ELR (cell line): Measurements from ENCODE around the gene DNTT.

ENCODE experiments used
- DNase-seq: peaks from one replicate; pipeline ENCODE4 v3.0.0-alpha.2; 2015; ENCODE audit warnings: low read depth

DNTT gene

GRCh38 chr10:96309628-96310320 lies 5.5 kb downstream of the DNTT start:
- no peak for DNase-seq

GRCh38 chr10:96310321-96310669 lies 6.1 kb downstream of the DNTT start:
- DNase-seq, result no peak

GRCh38 chr10:96311180-96311715 lies 7.0 kb downstream of the DNTT start:
- DNase-seq, result no peak

GRCh38 chr10:96313344-96313743 lies 9.1 kb downstream of the DNTT start:
- no peak for DNase-seq

GRCh38 chr10:96317067-96317833 lies 13.0 kb downstream of the DNTT start:
- no peak for DNase-seq

- no peak for DNase-seq
Observed at GRCh38 chr10:96319754-96320474, 15.7 kb downstream of the DNTT start.

- no peak for DNase-seq
Observed at GRCh38 chr10:96321822-96322221, 17.6 kb downstream of the DNTT start.

GRCh38 chr10:96322275-96322674 lies 18.0 kb downstream of the DNTT start:
- no peak for DNase-seq

- no peak for DNase-seq
Observed at GRCh38 chr10:96324447-96324846, 20.2 kb downstream of the DNTT start.

- no peak for DNase-seq
Observed at GRCh38 chr10:96325719-96326373, 21.6 kb downstream of the DNTT start.

GRCh38 chr10:96327462-96327861 lies 23.2 kb downstream of the DNTT start:
- DNase-seq, result no peak

- DNase-seq, result no peak
Observed at GRCh38 chr10:96333101-96333500, 28.9 kb downstream of the DNTT start.

- DNase-seq, result peak; percentile 51
Observed at GRCh38 chr10:96334616-96335526, 30.6 kb downstream of the DNTT start.

- DNase-seq, result no peak
Observed at GRCh38 chr10:96337106-96337505, 32.9 kb downstream of the DNTT start.

GRCh38 chr10:96338279-96338925 lies 34.2 kb downstream of the DNTT start:
- DNase-seq, result no peak

GRCh38 chr10:96339383-96339782 lies 35.1 kb downstream of the DNTT start:
- DNase-seq, result no peak

- DNase-seq, result peak; percentile 73
Observed at GRCh38 chr10:96339956-96340904, 36.0 kb downstream of the DNTT start.

GRCh38 chr10:96341219-96342182 lies 37.3 kb downstream of the DNTT start:
- no peak for DNase-seq
